ENCODE measurements around the gene CRYGS. TPM values are rescaled to one million over a fixed set of nuclear protein-coding genes. Genes with fewer than 3 reads are reported as not detected.

CRYGS gene
- total RNA-seq, 1 donor from 2014 or later = 4.4 TPM

- Mint-ChIP-seq H3K4me1 (no peaks in the 10 kb centered on the region), H3K36me3 (peaks cover 36% of the 10 kb centered on the region), H3K27me3 (ENCODE audit: low read depth) (no peaks in the 10 kb centered on the region), H3K4me3 (no peak overlapping the region), H3K27ac (no peak overlapping the region), H3K9me3 (no peaks in the 10 kb centered on the region)
- TF ChIP-seq CTCF (IDR thresholded peaks at IDR 0.05; ENCODE audit: unreplicated experiment) = no peak
- DNase-seq (ENCODE audit: low spot score in 2 of 2, unreplicated experiment in 2 of 2) = no peak
Measured at GRCh38 chr3:186580785-186581184, 36.6 kb upstream of the CRYGS start.

- Mint-ChIP-seq H3K9me3 (no peaks in the 10 kb centered on the region), H3K36me3 (peaks cover 25% of the 10 kb centered on the region), H3K27ac (no peak overlapping the region)
Measured at GRCh38 chr3:186577521-186577920, 33.3 kb upstream of the CRYGS start.

GRCh38 chr3:186571644-186572013, 27.4 kb upstream of the CRYGS start:
- peaks cover 28% of the 10 kb centered on the region for H3K4me1 Mint-ChIP-seq
- no peak for DNase-seq (ENCODE audit: low spot score in 2 of 2, unreplicated experiment in 2 of 2)
- H3K27me3 Mint-ChIP-seq (ENCODE audit: low read depth) = no peaks in the 10 kb centered on the region
- H3K36me3 Mint-ChIP-seq = peaks cover 12% of the 10 kb centered on the region
- H3K27ac Mint-ChIP-seq = peak overlapping the region; percentile 99
- no peaks in the 10 kb centered on the region for H3K9me3 Mint-ChIP-seq
- no peak for TF ChIP-seq CTCF (IDR thresholded peaks at IDR 0.05; ENCODE audit: unreplicated experiment)
- H3K4me3 Mint-ChIP-seq = peak overlapping the region; percentile 80

More at GRCh38 chr3:186577521-186577920, 33.3 kb upstream of the CRYGS start:
- Mint-ChIP-seq H3K27me3 (ENCODE audit: low read depth) (no peaks in the 10 kb centered on the region), H3K4me3 (no peak overlapping the region), H3K4me1 (no peaks in the 10 kb centered on the region)
- no peak for TF ChIP-seq CTCF (IDR thresholded peaks at IDR 0.05; ENCODE audit: unreplicated experiment)
- no peak for DNase-seq (ENCODE audit: low spot score in 2 of 2, unreplicated experiment in 2 of 2)

GRCh38 chr3:186570941-186571643, 26.9 kb upstream of the CRYGS start:
- Mint-ChIP-seq H3K27me3 (ENCODE audit: low read depth) (no peaks in the 10 kb centered on the region), H3K36me3 (peaks cover 9% of the 10 kb centered on the region), H3K9me3 (no peaks in the 10 kb centered on the region), H3K27ac (peak overlapping the region; percentile 99), H3K4me3 (peak overlapping the region; percentile 80), H3K4me1 (peaks cover 32% of the 10 kb centered on the region)
- TF ChIP-seq CTCF (IDR thresholded peaks at IDR 0.05; ENCODE audit: unreplicated experiment) = no peak
- no peak for DNase-seq (ENCODE audit: low spot score in 2 of 2, unreplicated experiment in 2 of 2)

GRCh38 chr3:186570096-186570940, 26.1 kb upstream of the CRYGS start, which contains the start of gene DNAJB11:
Gene DNAJB11, plus strand, starts transcription at chr3:186570720. Its CDS starts 178 bp downstream, at chr3:186570898.
- no peaks in the 10 kb centered on the region for H3K9me3 Mint-ChIP-seq

More at GRCh38 chr3:186570096-186570940, 26.1 kb upstream of the CRYGS start, which contains the start of gene DNAJB11:
- TF ChIP-seq CTCF (IDR thresholded peaks at IDR 0.05; ENCODE audit: unreplicated experiment) = no peak
- H3K27me3 Mint-ChIP-seq (ENCODE audit: low read depth) = no peaks in the 10 kb centered on the region
- peak; percentile 97 to 98 for DNase-seq (ENCODE audit: low spot score in 2 of 2, unreplicated experiment in 2 of 2)
- peak within 1 kb of the TSS; percentile 99 for H3K27ac Mint-ChIP-seq
- H3K4me1 Mint-ChIP-seq = peaks cover 32% of the 10 kb centered on the region
- peak within 1 kb of the TSS; percentile 80 for H3K4me3 Mint-ChIP-seq
- peaks cover 5% of the 10 kb centered on the region for H3K36me3 Mint-ChIP-seq
